GM12873 (cell line): ENCODE measurements around the gene OMA1.

ENCODE experiments used
- TF ChIP-seq, protein P1 (sequence below): IDR thresholded peaks from 2 replicates; pipeline ENCODE4 v1.5.1; 2012; ENCODE audit warnings: low read depth, mild to moderate bottlenecking, moderate library complexity, low read length, control low read depth; ENCODE audit not compliant: insufficient read depth; ENCODE audit errors: missing control alignments

The OMA1 gene

DNA sequence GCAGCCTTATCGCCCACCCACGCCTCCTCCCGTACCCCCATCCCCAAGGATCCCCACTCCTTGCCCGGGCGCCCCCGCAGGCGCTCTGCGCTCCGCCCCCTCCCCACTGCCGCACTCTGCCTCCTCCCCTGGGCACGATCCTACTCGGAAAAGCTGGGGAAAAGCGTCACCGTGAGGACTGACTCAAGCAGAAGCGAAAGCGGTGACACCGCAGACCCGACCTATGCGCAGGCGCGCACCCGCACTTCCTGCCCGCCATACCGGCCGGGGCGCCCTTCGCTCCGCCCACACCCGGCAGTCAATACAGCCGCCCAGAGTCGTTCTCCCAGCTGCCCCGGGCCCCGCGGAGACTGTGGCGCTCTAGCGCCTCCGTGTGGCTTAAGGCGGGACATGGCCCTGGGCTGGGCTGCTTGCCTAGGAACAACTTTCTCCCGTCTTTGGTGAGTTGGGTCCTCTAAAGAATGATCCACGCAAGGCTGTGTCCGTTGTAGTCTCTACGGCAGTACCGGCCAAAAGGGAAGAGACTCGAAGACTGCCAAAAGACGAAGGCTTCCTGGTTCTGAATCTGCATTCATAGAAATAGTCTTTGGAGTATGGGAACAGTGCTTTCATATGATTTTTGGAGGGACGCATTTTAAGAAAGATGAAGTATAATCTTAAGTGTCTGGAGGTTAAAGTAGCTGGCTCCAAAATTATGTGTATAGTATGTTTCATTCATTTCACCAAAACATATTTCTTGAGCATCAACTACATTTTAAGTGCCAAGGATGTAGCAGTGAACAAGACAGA, at the start of gene OMA1:
TSS of gene OMA1 (minus strand) at position 207 of the 789 bp plus-strand sequence. CDS start 7,432 bp downstream, outside the sequence.
- TF ChIP-seq, protein P1, sequence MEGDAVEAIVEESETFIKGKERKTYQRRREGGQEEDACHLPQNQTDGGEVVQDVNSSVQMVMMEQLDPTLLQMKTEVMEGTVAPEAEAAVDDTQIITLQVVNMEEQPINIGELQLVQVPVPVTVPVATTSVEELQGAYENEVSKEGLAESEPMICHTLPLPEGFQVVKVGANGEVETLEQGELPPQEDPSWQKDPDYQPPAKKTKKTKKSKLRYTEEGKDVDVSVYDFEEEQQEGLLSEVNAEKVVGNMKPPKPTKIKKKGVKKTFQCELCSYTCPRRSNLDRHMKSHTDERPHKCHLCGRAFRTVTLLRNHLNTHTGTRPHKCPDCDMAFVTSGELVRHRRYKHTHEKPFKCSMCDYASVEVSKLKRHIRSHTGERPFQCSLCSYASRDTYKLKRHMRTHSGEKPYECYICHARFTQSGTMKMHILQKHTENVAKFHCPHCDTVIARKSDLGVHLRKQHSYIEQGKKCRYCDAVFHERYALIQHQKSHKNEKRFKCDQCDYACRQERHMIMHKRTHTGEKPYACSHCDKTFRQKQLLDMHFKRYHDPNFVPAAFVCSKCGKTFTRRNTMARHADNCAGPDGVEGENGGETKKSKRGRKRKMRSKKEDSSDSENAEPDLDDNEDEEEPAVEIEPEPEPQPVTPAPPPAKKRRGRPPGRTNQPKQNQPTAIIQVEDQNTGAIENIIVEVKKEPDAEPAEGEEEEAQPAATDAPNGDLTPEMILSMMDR: peak; percentile 98

DNA sequence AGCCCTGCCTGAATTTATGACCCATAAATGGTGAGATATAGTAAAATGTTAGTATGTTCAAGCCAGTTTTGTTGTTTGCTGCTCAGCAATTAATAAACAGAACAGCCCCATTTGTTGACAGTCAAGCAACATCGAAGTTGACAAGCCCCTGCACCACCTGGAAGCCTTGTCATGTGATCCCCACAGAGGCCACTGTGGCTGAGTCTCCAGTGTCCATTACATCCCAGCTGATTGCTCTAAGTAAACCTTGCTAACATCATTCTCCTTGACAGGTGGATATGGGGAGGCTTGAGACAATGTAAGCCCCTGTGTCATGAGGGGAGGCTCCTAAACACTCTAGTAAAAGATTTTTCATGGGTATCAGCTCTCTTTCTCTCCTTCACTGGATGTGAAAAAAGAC, 48.0 kb upstream of the OMA1 start:
- TF ChIP-seq, protein P1: no peak

DNA sequence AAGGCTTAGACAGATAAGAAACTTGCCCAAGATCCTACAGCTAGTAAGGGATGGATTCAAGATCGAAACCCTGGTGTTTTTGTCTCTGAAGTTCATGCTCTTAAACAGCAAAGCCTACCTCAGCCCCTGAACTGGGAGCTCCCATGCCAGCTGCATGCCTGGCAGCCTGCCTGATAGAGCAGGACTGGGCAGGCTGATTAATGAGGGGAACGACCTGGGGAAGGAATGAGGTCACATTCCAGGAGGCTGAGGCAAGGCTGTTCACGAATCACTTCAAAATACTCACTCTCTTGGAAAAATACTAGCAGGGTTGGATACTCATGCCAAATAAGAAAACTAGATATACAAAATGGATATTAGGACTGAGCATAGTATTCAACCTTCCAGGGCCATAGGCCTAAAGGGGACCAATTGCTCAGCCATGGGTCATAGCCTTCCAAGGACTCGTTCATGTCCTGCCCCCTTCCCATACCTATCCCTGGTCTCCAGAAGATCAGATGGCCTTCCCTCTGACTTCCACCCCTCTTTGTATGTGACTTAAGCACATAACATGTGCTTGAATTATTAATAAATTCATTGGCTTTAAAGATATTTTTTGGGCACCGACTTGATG, 46.1 kb upstream of the OMA1 start:
- TF ChIP-seq, protein P1: no peak

DNA sequence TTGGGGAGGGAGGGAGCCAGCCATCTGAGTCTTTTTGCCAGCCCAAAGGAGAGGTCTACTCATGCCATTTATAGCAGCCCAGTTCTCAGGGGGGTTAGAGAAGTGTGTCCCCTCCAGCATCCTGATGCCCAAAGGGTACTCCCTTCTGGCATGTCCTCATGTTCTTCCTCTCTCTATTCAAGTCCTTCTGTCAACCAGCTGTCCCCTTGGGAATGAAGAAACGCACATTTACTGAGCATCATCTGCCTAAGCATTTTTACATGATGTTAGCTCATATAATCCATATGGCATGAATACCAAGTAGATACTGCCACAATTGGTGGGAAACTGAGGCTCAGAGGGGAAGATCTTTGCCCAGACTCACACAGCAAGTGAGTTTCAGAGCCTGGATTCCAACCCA, 45.3 kb upstream of the OMA1 start:
- TF ChIP-seq, protein P1: no peak

DNA sequence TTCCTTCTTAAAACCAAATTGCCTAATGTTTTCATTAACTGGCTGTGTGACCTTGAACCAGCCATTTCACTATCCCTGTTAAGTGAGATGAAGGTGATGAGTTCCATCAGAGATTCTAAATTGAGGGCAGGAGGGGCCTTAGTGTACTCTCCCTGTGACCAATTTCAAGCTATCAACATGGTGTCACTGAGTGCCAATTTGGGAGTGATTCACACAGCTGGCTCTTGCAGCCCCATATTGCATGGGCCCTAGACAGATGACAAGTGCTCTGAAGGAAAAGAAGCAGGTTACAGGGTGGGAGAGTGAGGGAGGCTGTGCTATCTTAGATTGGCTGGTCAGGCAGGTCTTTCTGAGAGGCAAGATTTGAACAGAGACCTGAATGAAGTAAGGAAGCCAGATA, 43.5 kb upstream of the OMA1 start:
- TF ChIP-seq, protein P1: no peak

DNA sequence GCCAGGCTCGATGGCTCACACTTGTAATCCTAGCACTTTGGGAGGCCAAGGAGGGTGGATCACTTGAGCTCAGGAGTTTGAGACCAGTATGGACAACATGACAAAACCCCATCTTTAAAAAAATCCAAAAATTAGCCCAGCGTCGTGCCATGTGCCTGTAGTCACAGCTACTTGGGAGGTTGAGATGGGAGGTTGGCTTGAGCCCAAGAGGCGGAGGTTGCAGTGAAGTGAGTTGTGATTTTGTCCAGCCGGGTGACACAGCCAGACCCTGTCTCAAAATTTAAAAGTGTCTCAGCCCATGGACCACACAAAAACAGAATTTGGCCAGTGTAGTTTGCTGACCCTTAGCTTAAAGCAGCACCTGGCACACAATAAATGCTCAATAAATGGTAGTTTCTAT, 41.9 kb upstream of the OMA1 start:
- TF ChIP-seq, protein P1: no peak

DNA sequence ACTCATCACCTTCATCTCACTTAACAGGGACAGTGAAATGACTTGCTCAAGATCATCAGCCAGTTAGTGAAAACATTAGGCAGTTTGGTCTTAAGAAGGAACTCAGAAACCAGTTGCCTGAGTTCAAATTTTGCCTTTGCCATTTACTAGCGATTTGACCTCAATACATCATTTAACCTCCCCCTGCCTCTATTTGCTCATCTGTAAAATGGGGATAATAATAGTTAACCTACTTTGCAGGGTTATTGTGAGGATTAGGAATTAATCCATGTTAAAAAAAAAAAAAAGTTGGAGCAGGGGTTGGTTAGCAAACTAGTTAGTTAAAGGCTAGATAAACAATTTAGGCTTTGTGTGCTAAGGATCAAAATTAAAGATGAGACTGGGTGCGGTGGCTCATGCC, 41.1 kb upstream of the OMA1 start:
- TF ChIP-seq, protein P1: no peak
